MCF 10A (cell line): ENCODE data around the gene GPR132. TPM values are rescaled to one million over a fixed set of nuclear protein-coding genes. Genes with fewer than 3 reads are reported as not detected.

Source experiments
- BruUV-seq: library from RNA; stranded (reverse); fragments of 400-500 nt; replicated peaks from 2 replicates; lab custom pipeline; 2021; lab: Mats Ljungman, UMichigan
- CTCF ChIA-PET: fragments of 300-600 bp; sonication (Branson Sonifier 250); formaldehyde crosslinking; extraction: SDS; loops from one replicate; lab custom pipeline; 2021; ENCODE audit warnings: antibody characterized with exemption, inconsistent platforms; lab: Yijun Ruan, JAX
- POLR2A ChIA-PET: fragments of 300-600, 350-650 bp; sonication (Branson Sonifier 250); formaldehyde crosslinking; extraction: SDS; loops from one replicate; lab custom pipeline; 2020; ENCODE audit warnings: antibody characterized with exemption, inconsistent platforms; lab: Yijun Ruan, JAX
- DNase-seq: peaks from one replicate; pipeline ENCODE4 v3.0.0-alpha.2; 2018; ENCODE audit not compliant: unreplicated experiment
- H3K27ac Mint-ChIP-seq: one replicate; pipeline ENCODE4 v1.8.0; 2022; ENCODE audit warnings: mild to moderate bottlenecking, low read depth, mixed read lengths; ENCODE audit not compliant: unreplicated experiment
- H3K27me3 Mint-ChIP-seq: one replicate; pipeline ENCODE4 v1.8.0; 2022; ENCODE audit warnings: mixed read lengths; ENCODE audit not compliant: insufficient read depth, unreplicated experiment
- H3K36me3 Mint-ChIP-seq: one replicate; pipeline ENCODE4 v1.8.0; 2022; ENCODE audit warnings: mild to moderate bottlenecking, moderate library complexity, mixed read lengths; ENCODE audit not compliant: insufficient read depth, unreplicated experiment
- H3K4me1 Mint-ChIP-seq: one replicate; pipeline ENCODE4 v1.8.0; 2022; ENCODE audit warnings: mixed read lengths; ENCODE audit not compliant: insufficient read depth, unreplicated experiment
- H3K4me3 Mint-ChIP-seq: one replicate; pipeline ENCODE4 v1.8.0; 2022; ENCODE audit warnings: mild to moderate bottlenecking, moderate library complexity, mixed read lengths; ENCODE audit not compliant: unreplicated experiment
- H3K9me3 Mint-ChIP-seq: one replicate; pipeline ENCODE4 v1.8.0; 2022; ENCODE audit warnings: mixed read lengths; ENCODE audit not compliant: unreplicated experiment
- intact Hi-C: fragments of 100-400 bp; cut with micrococcal nuclease; formaldehyde crosslinking; loops from 2 replicates; pipeline ENCODE4 v1.14.1; 2022
- total RNA-seq: library from RNA; stranded (reverse); gene quantifications from 2 replicates; pipeline ENCODE4 v1.2.3, GENCODE V29; 2022
- TF ChIP-seq, protein P1 (sequence below): fragments of 200-600 bp; IDR thresholded peaks from one replicate; pipeline ENCODE4 v1.8.0; 2022; ENCODE audit warnings: antibody characterized with exemption, mild to moderate bottlenecking; ENCODE audit not compliant: unreplicated experiment

The GPR132 gene
- total RNA-seq, 1 experiment from 2014 or later = 0.42 TPM

DNA sequence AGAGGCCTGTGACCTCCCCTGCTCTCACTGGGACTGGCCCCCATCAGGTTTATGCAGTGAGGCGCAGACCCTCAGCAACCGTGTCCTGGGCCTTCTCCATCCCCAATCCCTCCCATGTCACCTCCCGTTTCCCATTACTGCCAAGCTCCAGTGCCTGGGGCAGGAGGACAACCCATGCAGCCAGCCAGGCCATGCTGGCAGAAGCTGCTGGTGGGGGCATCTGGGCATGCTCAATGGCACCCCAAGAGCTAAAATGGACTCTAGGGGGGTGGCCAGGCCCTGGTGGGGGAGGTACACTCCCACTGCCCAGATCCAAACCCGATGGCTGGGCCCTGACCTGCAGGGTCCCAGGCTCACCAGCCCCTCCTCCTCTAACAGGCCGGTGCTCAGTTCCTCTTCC is 20.5 kb upstream of the GPR132 start:
- no peak overlapping the region for H3K27ac Mint-ChIP-seq
- no peak for DNase-seq
- TF ChIP-seq, protein P1, sequence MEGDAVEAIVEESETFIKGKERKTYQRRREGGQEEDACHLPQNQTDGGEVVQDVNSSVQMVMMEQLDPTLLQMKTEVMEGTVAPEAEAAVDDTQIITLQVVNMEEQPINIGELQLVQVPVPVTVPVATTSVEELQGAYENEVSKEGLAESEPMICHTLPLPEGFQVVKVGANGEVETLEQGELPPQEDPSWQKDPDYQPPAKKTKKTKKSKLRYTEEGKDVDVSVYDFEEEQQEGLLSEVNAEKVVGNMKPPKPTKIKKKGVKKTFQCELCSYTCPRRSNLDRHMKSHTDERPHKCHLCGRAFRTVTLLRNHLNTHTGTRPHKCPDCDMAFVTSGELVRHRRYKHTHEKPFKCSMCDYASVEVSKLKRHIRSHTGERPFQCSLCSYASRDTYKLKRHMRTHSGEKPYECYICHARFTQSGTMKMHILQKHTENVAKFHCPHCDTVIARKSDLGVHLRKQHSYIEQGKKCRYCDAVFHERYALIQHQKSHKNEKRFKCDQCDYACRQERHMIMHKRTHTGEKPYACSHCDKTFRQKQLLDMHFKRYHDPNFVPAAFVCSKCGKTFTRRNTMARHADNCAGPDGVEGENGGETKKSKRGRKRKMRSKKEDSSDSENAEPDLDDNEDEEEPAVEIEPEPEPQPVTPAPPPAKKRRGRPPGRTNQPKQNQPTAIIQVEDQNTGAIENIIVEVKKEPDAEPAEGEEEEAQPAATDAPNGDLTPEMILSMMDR = no peak
- H3K9me3 Mint-ChIP-seq = no peaks in the 10 kb centered on the region
- no TSS peak for BruUV-seq
- H3K36me3 Mint-ChIP-seq = peaks cover 28% of the 10 kb centered on the region
- ChIA-PET POLR2A (interaction anchor here (1.5 to 6.6 kb wide), 4 partner anchors 12 to 113 kb away, joined by 7 to 79 read pairs (median 28); partner anchors contain the start of gene JAG2), CTCF (interaction anchor here (0.7 to 2.6 kb wide), 6 partner anchors 12 to 243 kb away, joined by 3 to 10 read pairs (median 5); no protein-coding TSS in a partner anchor)
- intact Hi-C loops = loop anchor here (2.0 kb wide), 1 partner anchor 113 kb away; no protein-coding TSS in a partner anchor
- peaks cover 23% of the 10 kb centered on the region for H3K4me1 Mint-ChIP-seq
- no peak overlapping the region for H3K4me3 Mint-ChIP-seq
- peaks cover 26% of the 10 kb centered on the region for H3K27me3 Mint-ChIP-seq

DNA sequence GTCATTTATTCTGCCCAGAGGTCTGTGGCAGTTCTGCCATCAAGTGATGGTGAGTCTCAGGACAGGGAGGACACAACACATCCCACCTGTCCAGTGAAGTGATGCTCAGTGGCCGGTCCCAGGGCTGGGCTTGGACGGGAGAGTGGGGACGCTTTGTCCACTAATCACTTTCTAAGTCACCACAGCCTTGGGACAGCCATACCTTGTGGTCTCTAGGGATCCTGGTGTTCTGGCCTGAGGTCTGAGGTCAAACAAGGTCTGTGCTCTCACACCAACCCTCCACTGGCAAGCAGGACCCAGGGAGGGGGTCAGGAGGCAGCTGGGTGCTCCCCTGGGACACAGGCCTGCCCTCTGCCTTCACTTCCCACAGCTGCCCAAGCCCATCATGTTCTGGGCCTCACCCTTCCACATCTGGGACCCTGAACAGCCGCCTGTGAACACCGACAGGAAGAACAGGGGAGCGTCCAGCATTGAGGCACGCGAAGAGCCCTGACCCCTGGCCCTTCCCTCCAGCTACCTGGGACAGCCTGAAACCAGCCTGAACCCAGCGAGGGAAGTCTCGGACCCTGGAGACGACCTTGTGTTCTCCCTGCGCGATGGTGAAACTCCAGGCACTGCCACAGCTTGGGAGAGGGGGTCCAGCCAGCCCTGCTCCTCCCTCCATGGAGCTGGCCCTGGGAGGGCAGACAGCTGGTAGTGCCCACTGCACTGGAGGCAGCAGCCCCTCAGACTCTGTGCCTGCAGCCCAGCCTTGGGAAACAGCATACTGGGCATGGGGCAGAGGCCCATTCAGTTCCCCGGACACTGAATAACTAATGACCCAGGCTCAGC is 19.7 kb upstream of the GPR132 start:
- H3K27ac Mint-ChIP-seq = no peak overlapping the region
- TF ChIP-seq, protein P1 = no peak
- ChIA-PET POLR2A (interaction anchor here (0.9 kb wide), 1 partner anchor 112 kb away, joined by 3 read pairs; no protein-coding TSS in a partner anchor), CTCF (interaction anchor here (1.3 to 2.6 kb wide), 2 partner anchors 108 to 110 kb away, joined by 6 to 8 read pairs; no protein-coding TSS in a partner anchor)
- peaks cover 26% of the 10 kb centered on the region for H3K27me3 Mint-ChIP-seq
- H3K4me1 Mint-ChIP-seq = peaks cover 16% of the 10 kb centered on the region
- no peak overlapping the region for H3K4me3 Mint-ChIP-seq
- intact Hi-C loops = no loop called here
- peaks cover 28% of the 10 kb centered on the region for H3K36me3 Mint-ChIP-seq
- no peak for DNase-seq
- H3K9me3 Mint-ChIP-seq = no peaks in the 10 kb centered on the region
- BruUV-seq = no TSS peak

DNA sequence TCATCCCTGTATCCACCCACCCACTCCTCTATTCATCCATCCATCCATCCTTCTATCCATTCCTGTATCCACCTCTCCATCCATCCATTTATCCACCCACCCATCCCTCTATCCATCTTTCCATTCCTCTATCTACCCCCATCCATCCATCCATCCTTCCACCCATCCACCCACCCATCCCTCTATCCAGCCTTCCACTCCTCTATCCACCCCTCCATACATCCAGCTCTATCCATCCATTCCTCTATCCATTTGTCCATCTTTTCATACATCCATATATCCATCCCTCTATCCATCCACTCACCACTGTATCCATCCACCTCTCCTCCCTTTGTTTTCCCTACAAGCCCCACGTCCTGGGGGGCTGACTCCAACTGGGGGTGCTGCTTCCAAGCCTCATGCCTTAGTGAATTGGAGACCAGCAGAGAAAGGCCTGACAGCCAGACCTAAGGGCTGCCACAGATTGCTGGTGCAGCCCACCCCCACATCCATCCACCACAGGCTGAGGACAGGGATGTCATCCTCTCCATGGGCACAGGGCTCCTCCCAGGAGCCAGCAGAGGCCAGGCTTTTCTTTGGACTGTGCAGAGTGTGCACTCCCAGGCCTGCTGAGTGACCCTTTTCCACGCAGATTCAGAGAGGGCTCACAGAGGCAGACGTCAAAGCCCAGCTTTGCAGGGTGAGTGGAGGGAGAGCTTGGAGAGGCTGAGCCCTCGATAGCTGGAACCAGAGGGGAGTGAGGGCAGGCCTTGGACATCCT is 18.9 kb upstream of the GPR132 start:
- no peak overlapping the region for H3K4me3 Mint-ChIP-seq
- CTCF ChIA-PET = no interaction called here

More for the DNA sequence above, 18.9 kb upstream of the GPR132 start:
- BruUV-seq = no TSS peak
- intact Hi-C loops = no loop called here
- Mint-ChIP-seq H3K27me3 (peaks cover 26% of the 10 kb centered on the region), H3K27ac (no peak overlapping the region), H3K9me3 (no peaks in the 10 kb centered on the region), H3K4me1 (peaks cover 16% of the 10 kb centered on the region), H3K36me3 (peaks cover 28% of the 10 kb centered on the region)
- POLR2A ChIA-PET = interaction anchor here (0.9 kb wide), 1 partner anchor 111 kb away, joined by 3 read pairs; no protein-coding TSS in a partner anchor
- DNase-seq = no peak
- TF ChIP-seq, protein P1 = no peak
